Measurements from ENCODE around the gene TMEM132E.

TMEM132E gene

GRCh38 chr17:34569591-34569990 lies 9.8 kb upstream of the TMEM132E start:
- no peak for DNase-seq

DNA sequence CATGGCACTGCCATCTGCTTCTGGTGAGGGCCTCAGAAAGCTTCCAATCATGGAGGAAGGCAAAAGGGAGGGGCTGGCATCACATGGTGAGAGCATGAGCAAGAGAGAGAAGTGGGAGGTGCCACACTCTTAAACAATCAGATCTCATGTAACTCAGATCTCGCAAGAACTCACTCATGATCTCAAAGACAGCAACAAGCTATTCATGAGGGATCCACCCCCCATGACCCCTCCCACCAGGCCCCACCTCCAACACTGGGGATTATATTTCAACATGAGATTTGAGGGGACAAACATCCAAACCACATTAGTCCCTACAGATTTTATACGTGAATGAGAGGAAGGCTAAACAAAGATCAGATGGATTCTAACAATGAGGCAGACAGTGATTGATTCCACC lies 8.9 kb upstream of the TMEM132E start:
- DNase-seq = no peak

GRCh38 chr17:34571428-34572130 lies 7.8 kb upstream of the TMEM132E start:
- DNase-seq = no peak

DNA sequence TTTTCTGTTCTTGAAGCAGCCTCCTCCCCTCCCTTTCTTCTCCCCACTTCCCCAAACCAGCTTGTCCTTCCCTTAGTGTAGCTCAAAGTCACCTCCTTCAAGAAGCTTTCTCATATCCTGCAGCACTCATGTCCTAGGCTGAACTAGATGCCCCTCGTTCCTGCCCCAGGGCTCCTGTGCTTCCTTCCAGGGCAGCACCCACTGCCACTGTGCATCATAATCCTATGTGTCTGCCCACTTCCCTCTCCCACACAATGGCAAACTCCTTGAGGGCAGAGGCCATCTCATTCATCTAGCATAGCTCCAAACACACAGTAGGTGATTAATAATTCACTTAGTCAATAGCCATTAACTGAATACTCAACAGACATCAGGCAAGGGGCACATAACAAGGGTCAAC lies 6.9 kb upstream of the TMEM132E start:
- DNase-seq = no peak

- no peak for DNase-seq
Observed at GRCh38 chr17:34575182-34575581, 4.2 kb upstream of the TMEM132E start.

DNA sequence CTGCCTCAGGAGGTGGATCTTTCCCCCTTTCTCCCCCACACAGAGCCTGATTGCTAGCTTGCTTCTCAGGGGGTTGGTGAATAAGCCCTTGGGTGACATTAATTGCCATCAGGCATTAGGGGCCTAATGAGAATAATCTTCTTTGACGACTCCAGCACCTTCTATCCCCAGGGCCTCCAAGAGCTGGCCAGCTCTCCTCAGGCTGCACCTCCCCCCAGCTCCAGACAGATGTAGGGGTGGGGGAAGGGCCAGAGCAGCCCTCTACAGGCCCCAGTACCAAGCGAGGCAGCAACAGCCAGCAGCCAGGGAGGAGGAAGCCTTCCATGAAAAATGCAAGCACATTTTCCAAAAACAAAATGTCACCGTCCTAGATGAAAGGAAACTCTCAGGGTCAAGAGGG lies 1.4 kb upstream of the TMEM132E start:
- no peak for DNase-seq

GRCh38 chr17:34578656-34579016 lies 746 bp upstream of the TMEM132E start:
- no peak for DNase-seq

GRCh38 chr17:34579979-34580684 lies 750 bp downstream of the TMEM132E start:
- no peak for DNase-seq

GRCh38 chr17:34580685-34581445 lies 1.5 kb downstream of the TMEM132E start:
- no peak for DNase-seq

- DNase-seq = no peak
Observed at GRCh38 chr17:34581446-34582184, 2.2 kb downstream of the TMEM132E start.

GRCh38 chr17:34582185-34582900 lies 3.0 kb downstream of the TMEM132E start:
- no peak for DNase-seq

- no peak for DNase-seq
Observed at GRCh38 chr17:34582901-34583245, 3.5 kb downstream of the TMEM132E start.

- no peak for DNase-seq
Observed at GRCh38 chr17:34584805-34585416, 5.5 kb downstream of the TMEM132E start.

DNA sequence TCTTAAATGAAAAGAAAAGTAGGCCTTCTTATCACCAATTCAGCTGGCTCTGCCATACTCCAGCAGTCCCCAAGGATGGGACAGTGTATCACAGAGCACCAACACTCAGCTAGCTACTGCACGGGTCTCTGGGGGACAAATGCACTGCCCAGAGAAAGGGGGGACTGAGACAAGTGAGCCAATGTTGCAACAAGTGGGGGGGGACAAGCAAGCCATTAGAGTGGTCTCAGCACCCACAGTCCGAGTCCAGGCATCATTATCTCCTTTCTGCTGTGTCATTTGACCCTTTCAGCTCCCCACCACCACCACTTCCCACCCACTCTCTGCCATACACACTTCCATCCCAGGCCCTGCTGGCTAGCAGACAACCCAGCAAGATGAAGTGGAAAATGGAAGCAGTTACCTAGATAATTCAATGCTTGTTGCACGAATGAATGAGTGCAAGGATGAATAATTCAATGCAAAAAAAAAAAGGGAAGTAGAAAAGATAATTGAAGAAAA lies 7.0 kb downstream of the TMEM132E start:
- no peak for DNase-seq

DNA sequence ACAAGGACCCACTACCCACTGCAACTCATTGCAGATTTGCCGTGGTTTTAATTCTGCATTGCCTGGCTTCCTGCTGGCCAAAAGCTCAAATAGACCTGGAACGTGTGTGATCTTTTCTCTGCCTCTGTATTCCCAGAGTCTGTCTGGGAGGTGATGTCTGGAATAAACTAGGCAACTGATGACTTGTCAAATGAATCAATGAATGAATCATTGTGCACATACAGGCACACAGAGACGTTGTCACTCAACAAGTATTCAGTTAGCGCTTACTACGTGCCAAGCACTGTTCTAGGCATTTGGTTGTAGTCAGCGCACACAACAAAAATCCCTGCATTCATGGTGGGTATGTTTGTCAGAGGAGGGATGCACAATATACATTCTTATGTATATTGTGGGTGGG lies 8.9 kb downstream of the TMEM132E start:
- DNase-seq = no peak

- DNase-seq = no peak
Observed at GRCh38 chr17:34589120-34589965, 10.0 kb downstream of the TMEM132E start.

DNA sequence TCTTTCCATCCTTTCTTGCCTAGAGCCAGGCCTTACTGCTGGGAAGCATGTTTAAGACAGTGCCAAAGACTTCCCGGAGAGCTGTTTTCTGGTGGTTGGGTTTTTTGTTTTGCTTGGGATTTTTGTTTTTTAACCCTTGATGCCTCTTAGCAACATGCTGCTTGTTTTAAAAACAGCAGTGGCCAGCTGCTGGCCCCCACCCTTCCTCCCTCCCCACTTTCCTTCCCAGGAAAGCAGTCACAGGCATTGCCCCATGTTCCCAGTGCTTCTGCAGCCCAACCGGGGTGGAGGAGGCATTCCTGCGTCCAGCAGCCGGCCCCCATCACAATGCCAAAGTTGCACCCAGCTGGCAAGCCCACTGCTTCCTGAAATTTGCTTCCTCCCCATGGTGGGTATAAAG lies 12.6 kb downstream of the TMEM132E start:
- no peak for DNase-seq

DNA sequence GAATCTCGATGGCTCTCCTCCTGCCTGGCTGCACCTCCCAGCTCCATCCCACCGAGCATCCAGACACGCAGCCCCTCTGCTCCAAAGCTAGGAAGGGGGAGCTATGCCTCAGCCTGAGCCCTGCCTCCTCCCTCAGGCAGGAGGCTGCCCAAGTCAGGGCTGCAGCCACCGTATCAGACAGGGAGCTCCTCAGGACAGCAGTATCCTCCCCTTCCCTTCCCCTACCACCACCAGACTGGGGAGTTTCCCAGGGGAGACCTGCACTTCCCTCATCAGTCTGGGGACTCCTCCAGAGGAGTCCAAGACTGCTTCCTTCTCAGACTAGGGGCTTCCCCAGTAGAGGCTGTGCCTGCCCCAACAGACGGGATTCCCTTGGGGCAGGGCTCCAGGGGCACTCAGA lies 17.5 kb downstream of the TMEM132E start:
- no peak for DNase-seq

- DNase-seq = no peak
Observed at GRCh38 chr17:34598161-34598776, 18.9 kb downstream of the TMEM132E start.

- DNase-seq = no peak
Observed at GRCh38 chr17:34601416-34601815, 22.0 kb downstream of the TMEM132E start.

- no peak for DNase-seq
Observed at GRCh38 chr17:34603974-34604373, 24.6 kb downstream of the TMEM132E start.
